ENCODE results near the gene CCDC27.

Gene CCDC27

GRCh38 chr1:3752400-3752945 lies at the start of gene CCDC27:
TSS of gene CCDC27 (plus strand) at chr1:3752450. CDS start at chr1:3752482, 32 bp downstream.
- DNase-seq (ENCODE audit: low read depth in 2 of 2): no peak

DNA sequence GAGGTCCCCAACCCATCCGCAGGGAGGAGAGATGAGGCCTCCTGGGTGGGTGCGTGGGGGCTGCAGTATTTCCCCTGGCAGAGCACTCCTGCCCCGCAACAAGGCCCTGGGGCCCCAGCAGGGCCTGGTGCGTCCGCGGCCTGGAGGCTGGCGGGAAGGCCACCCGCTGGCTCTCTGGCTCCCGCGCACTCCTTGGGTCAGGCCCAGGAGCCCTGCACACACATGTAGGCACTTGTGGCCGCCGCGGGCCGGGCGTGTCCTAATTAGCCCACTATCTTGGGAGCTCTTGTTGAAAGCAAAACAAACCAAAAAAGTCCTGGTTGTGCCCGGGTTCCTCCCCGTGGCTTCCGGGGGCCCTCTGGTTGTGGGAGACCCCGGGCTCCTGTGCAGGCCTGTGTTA lies 49.7 kb upstream of the CCDC27 start:
- DNase-seq (ENCODE audit: low read depth in 2 of 2): no peak

- DNase-seq (ENCODE audit: low read depth in 2 of 2): no peak
Measured at GRCh38 chr1:3702990-3703728, 49.1 kb upstream of the CCDC27 start.

DNA sequence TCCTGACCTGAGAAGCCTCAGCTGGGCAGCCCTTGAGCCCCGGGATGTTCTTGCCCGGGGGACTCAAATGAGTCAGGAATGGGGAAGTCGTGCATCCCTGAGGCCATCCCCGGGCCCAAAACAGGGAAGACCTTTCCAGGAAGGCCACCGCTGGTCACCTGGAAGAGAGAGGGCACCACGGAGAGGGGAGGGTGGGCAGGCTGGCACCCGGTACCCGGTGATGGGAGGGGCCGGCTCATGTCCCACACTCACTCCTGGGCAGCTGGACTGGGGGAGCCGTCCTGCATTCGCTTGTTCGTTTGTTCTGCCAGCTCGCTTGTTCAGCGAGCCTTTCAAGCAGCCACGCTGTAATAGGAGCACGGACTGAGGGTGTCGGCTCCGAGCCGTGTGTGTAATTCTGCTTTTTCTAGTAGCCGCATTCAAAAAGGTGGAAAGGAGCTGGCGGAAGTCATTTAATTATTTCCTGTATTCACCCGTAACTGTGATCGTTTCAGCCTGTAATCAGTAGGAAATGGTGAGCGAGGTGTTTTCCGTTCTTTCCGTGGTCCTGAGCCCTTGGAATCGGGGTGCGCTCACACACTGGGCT lies 48.4 kb upstream of the CCDC27 start:
- no peak for DNase-seq (ENCODE audit: low read depth in 2 of 2)

DNA sequence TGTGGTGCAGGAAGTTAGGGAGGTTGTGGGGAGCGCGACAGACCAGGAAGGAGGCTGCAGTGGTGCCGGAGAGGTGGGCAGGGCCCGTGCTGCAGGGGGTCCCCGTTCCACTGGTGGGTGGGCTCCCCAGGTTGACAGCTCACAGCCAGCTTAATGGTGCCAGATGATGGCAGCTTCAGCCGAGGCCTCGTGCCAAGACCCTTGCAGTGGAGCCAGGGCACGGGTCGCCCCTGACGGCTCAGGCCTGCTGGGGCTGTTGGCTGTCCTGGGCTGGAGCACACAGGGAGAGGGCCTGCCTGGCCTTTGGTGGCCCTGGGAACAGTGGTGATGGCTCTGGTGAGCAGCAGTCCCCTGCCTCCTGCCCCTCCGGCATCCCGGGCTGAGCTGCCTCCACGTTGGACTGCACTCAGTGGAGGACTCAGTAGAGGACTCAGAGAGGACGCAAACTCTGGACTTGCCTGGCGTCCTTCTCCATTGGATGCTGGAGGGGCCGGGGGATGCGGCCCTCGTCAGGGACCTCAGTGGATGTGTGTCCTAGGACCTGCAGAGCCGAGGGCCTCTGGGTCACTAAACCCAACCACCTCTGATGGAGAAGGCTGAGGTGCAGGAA lies 46.8 kb upstream of the CCDC27 start:
- no peak for DNase-seq (ENCODE audit: low read depth in 2 of 2)

GRCh38 chr1:3706651-3707297 lies 45.5 kb upstream of the CCDC27 start:
- DNase-seq (ENCODE audit: low read depth in 2 of 2): no peak

DNA sequence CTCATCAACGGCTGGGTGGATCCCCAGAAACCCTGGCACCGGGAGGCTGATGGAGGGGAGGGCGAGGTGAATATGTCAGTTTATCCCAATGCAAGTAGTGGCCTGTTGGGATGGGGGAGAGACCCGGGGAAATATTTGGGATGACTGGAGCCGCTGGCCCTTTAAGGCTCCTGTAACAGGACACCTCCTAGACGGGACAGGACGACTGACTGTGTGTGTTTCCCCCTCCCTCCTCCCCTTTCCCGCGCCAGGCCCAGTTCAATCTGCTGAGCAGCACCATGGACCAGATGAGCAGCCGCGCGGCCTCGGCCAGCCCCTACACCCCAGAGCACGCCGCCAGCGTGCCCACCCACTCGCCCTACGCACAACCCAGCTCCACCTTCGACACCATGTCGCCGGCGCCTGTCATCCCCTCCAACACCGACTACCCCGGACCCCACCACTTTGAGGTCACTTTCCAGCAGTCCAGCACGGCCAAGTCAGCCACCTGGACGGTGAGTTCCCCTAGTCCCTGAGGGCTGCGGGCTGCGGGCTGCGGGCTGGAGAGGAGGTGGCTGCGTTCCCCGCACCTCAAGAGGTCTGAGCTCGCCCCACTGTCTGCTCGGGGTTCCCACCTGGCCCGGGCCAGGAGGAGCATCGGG lies 44.8 kb upstream of the CCDC27 start:
- DNase-seq (ENCODE audit: low read depth in 2 of 2): no peak

- DNase-seq (ENCODE audit: low read depth in 2 of 2): no peak
Measured at GRCh38 chr1:3707939-3708328, 44.3 kb upstream of the CCDC27 start.

GRCh38 chr1:3708791-3709190 lies 43.5 kb upstream of the CCDC27 start:
- no peak for DNase-seq (ENCODE audit: low read depth in 2 of 2)

DNA sequence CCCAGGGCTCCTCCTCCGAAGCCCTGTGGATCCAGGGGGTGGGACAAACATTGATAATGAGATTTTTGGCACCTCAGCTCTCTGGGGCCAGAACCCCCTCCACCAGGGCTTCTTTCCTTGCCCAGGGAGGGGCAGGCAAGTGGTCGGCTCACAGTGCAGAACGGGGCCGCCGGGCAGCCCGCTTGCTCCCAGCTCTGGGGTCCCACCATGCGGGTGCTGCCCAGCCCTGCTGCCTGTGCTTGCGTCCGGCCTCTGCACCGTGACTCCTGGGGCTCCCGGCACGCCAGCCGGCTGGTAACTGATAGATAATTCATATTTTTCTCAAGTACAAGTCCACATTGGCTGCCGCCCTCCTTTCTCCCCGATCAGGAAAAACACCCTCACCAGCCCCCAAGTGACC lies 42.0 kb upstream of the CCDC27 start:
- no peak for DNase-seq (ENCODE audit: low read depth in 2 of 2)

DNA sequence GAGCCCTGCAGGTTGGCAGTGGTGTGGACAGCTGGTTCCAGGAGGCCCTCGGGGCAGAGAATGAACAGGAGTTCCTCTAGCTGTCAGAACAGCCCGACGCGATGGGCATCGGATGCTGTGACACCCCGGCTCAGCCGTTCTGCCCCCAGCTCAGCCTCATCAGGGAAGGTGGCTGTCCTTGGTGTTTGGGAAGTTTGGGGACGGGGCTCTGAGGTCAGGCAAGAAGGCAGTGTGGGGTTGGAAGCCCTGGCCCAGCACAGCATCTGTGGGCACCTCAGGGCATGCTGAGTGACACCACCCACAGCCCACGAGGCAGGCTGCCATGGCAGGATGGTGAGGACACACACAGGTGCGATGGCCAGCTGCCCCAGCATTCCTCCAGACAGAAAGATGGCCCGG lies 40.9 kb upstream of the CCDC27 start:
- no peak for DNase-seq (ENCODE audit: low read depth in 2 of 2)

DNA sequence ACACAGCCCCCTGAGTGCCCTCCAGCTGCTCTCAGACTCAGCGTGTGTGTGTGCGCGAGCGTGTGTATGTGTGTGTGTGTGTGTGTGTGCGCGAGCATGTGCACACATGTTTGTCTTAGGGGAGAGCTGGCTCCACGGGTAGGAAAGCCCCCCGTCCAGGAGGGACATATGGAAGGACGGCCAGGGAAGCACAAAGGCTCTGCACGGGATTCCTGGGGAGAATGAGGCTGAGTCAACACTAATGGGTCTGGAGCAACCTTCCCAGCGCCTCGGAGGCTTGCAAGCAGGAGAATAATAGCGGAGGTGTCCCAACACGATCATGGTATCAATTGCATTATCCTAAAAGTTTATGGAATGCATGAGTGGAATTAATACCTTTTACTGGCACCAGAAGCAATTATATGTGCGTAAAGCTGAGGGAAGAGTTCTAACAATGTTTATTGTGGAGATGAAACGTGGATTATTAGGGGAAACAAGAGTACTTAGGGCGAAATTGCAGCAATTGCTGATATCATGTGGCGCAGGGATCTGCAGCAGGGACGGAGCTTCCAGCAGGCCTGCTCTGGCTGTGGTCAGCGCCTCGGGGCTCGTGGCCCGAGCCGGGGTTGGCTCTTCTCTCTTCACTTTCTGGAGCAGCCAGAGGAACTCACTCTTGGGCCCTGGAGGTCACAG lies 40.3 kb upstream of the CCDC27 start:
- DNase-seq (ENCODE audit: low read depth in 2 of 2): no peak

DNA sequence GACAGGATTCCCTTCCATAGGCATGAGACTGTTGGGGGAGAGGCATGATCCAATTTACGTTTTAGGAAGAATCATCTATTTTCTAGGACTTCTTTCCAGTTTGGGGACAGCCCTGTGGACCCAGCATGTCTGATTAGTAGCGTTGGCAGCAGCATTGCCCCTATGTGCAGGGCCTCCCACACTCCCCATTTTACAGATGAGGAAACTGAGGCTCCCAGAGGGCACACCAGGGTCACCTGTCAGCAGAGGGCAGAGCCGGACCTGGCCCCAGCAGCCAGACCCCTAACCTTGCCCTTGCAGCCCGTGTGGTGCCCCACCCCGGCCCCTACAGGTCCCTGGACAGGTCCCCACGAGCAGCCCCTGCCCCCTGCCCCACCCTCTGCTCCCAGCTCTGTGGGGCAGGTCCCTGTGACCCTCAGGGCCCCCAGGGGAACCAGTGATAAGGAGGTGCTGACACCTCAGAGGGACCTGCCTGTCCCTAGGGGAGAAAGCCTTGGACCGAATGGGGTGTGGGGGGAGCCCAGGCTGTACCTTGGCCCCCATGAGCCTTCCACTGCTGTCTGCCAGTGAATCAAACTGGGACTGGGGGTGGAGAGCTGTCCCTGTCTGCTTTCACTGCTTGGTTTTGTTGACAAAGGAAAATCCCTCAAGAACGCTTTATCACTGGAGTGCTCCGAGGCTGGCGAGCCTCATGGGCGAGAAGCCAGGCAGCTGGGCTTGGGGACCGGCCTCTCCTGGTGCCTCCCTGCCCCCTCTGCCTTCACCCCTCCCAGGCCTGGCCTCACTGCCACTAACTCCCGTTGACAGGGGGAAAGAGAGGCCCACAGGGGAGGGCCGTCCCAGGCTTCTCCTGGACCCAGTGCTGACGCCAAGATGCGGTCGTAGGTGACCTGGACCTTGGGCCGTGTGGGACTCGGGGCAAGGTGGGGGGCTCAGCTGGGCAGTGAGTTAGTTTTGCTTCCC lies 39.4 kb upstream of the CCDC27 start:
- no peak for DNase-seq (ENCODE audit: low read depth in 2 of 2)

DNA sequence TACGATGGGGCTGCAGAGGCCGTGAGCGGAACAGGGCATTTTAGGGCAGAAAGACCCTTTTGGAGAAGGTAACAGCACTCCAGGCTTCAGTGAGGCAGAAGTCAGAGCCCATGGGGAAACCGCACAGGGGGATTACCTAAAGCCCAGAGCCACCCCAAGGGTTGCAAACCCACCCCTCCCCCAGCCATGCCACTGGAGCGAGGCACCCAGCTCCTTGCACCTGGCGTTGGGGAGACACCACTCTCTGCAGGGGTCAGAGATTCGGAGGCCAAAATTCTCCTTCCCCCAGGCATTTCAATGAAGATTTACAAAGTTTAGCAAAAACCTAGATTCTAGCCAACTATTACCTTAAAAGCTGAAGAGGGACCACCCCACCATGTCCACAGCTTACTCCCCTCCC lies 38.4 kb upstream of the CCDC27 start:
- DNase-seq (ENCODE audit: low read depth in 2 of 2): no peak

DNA sequence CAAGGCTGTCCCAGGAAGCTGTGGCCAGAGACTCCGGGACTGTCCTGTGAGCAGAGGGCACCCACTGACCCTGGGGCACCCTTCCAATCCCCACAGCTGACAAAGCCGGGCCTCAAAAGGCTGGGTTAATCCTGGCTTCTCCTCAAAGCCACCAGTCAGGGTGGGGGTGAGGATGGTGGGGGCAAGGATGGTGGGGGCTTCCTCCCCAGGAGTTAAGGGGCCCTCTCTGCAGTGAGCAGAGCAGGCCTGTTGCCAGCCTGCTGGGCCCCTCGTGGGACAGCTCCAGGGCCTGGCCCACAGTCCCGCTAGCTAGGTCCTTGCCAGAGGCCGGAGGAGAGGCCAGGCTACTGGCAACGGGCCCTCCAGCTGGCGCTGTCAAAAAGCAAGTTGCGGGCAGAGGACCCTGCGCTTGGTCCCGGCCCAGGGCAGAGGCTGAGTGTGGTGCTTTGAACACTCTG lies 37.9 kb upstream of the CCDC27 start:
- no peak for DNase-seq (ENCODE audit: low read depth in 2 of 2)

DNA sequence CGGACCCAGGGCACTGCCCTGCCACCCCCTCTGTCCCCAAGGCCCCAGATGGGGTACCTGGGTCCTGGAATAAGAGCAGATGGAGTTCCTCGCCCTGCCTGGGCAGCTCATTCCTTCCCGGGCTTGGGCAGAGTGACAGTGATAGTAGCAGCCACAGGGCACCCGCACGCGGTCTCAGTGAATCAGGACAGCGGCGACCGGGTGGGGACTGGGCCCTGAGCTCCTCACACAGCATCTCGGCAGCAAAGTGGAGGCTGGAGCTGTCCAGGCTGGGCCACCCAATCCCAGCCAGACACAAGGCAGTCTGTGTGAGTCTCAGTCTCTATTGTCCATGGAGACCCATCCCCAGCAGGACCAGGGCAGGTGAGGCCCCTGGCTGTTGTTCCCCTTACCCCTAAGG lies 37.4 kb upstream of the CCDC27 start:
- no peak for DNase-seq (ENCODE audit: low read depth in 2 of 2)

DNA sequence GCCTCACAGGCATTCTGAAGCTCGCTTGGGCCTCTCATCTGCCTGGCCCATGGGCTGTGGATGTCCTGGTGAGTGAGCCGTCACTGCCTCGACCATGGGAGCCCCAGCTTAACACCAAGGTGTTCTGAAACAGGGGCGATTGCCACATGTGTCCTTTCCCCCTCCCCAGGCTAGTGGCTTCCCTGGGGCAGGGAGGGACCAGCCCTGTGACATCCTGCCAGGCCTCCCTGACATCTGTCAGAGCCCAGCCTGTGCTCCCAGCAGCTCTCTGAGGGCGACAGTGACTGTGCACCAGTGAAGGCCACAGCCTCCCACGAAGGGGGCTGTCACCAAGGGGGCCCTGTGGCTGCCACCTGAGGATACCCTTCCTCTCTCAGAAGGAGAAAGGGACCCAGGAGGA lies 35.9 kb upstream of the CCDC27 start:
- DNase-seq (ENCODE audit: low read depth in 2 of 2): no peak

DNA sequence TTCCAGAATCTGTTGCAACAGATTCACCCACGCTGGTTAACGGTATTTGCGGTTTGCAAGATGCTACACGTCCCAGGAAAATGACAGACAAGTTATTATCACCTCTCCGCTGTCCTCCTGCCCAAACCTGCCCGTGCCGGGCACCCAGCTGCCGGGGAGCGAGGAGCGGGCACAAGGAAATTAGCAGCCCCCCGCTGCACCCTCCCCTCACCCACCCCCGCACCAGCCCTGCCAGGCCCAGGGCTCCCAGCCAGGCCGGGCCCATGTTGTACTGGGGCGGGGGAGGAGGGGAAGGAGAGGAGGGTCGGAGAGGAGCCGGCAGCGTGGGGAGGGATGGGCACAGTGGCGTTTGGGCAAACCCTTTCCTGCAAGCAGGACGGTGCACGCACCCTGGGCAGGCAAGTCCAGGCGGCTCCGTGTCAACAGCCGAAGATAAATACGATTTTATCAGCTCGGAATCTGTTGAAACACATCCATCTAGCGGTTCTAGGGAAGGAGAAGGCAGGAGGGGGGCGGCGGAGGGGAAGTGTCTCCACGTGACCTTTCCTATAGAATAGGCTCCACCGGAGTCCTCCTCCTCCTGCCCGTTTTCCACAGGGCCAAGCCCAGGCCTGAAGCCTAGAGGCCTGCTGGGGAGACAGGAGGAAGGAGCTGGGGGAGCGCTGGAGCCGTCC lies 35.1 kb upstream of the CCDC27 start:
- no peak for DNase-seq (ENCODE audit: low read depth in 2 of 2)

- no peak for DNase-seq (ENCODE audit: low read depth in 2 of 2)
Measured at GRCh38 chr1:3717715-3718601, 34.3 kb upstream of the CCDC27 start.

Measured in stimulated activated CD8-positive, alpha-beta memory T cell treated with anti-CD3 and anti-CD28 coated beads, Interleukin-15, amount 100 ng/mL, for 4 hours (primary cell).